HPDE6-E6E7 (cell line): ENCODE measurements around the gene PDE4B.
"Not testable (repeated sequence)": the region's sequence is repeated elsewhere in the genome, so short reads cannot be mapped to it uniquely, and the experiment has no call there.

Experiments
- DNase-seq: peaks from one replicate; pipeline ENCODE4 v3.0.0; 2011; ENCODE audit warnings: missing footprints; ENCODE audit errors: extremely low spot score

PDE4B gene

DNA sequence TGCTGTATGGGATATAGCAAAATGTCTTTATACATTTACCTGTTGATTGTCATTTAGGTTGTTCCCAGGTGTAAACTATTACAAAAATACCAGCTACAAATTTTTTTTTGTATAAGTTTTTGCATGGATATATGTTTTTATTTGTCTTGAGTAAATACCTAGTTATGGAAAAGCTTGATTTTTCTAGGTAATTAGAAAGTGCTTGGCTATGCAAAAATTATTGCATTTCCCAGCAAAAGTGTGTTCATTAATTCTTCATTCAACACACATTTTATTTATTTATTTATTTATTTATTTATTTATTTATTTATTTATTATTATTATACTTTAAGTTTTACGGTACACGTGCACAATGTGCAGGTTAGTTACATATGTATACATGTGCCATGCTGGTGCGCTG lies 22.1 kb downstream of the PDE4B start:
- DNase-seq = no peak

- DNase-seq = no peak
Measured at GRCh38 chr1:65817891-65818290, 25.2 kb downstream of the PDE4B start.

DNA sequence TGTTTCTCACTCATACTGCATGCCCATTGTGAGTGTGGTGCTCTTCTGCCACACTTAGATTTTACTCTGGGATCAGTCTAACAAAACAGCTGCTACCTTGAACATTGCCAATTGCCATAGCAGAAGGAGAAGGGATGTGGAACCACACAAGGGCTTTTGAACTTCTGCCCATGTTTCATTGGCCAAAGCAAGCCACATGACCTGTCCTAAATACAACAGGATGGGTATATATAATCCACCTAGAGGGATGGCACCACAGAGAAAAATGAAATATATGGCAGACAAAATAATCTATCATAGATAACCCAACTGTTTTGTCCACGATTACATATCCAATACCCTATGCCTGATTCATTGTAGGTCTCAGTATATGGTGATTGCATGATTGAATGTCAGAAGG lies 26.3 kb downstream of the PDE4B start:
- DNase-seq = no peak

- no peak for DNase-seq
Measured at GRCh38 chr1:65820983-65821382, 28.3 kb downstream of the PDE4B start.

GRCh38 chr1:65821386-65821785 lies 28.7 kb downstream of the PDE4B start:
- no peak for DNase-seq

- no peak for DNase-seq
Measured at GRCh38 chr1:65824103-65824502, 31.4 kb downstream of the PDE4B start.

- no peak for DNase-seq
Measured at GRCh38 chr1:65825741-65826140, 33.0 kb downstream of the PDE4B start.

DNA sequence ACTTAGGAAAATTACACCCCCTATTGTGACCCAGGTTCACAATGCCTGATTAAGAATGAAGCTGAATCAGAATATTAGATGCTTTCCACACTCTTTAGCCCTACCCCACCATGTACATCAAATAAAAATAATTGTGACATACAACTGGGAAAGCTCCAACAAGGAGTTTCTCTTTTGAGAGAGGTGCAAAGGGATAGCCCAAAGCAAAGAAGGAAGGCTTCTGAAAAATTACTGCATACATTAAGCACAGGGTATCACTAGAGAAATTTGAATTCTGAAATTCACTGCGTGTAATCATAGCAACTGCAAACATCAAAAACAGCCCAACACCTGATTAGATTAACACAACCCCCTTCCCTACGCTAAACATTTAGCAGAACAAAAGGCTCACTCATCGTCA lies 34.1 kb downstream of the PDE4B start:
- DNase-seq = no peak

DNA sequence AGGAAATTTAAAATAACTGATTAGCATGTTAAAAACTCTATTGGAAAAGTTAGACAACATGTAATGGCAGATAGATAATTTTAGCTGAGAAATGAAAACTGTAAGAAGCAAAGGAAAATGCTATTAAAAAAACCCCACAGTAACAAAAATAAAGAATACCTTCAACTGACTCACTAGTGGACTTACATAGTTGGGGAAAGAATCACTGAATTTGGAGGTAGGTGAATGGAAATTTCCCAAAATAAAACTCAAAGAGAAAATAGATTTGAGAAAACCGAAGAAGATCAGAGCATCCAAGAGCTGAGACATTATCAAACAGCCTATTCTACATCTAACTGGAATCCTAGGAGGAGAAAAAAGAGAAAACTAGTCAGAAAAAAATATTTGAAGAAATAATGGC lies 34.7 kb downstream of the PDE4B start:
- DNase-seq = no peak

- no peak for DNase-seq
Measured at GRCh38 chr1:65830306-65830705, 37.6 kb downstream of the PDE4B start.

DNA sequence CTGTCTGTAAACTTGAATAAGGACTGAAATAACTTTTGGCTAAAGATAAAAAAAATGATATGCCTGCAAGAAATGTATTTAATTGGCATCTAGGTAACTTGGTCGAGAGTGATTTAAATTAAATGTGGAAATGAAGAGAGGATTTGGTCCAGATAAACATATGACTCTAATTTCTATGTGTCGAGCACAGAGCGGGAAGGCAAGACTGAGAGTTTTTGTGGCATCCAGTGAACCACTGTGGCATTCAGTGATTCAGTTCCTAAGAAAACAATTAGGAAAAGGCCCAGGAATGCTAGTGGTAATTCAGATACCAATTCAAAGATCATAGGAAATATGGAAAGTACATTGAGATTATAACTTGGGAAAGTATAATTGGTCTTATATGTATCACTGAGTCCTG lies 39.6 kb downstream of the PDE4B start:
- no peak for DNase-seq

DNA sequence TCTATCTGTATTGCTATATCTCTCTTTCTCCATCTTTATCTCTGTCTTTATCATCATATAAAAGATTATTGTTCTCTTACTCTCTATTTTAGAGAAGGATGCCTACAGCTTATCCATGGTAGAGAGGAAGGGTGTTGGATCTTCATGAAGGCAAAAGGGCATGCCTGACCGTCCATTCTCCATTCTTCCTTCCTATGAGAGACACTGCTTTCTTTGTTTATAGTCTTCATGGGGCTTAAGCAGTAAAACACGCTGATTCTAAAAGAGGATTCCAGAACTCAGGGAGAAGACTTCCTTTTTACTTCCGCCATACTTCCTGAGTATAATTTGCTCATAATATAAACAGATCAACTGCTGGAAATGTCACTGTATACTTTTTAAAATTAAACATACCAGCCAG lies 44.0 kb downstream of the PDE4B start:
- DNase-seq = no peak

GRCh38 chr1:65840683-65841082 lies 48.0 kb downstream of the PDE4B start:
- no peak for DNase-seq

DNA sequence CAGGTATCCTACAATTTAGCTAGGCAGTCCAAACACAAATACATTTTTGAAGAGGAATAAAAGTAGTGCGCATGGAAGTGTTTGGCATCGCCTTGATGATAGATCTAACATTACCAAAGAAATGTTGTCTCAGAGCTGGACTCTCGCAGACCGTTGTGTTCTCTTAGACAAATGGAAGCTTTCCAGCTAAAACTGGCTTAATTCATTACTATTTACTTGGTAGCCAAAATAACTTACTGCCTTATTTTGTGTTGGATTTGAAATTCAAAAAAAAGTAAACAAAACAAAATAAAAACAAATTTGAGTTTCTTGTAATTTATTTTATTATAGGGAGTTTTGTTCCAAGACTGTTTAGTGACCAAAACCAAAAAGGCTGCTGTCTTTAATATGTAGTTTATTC lies 51.6 kb downstream of the PDE4B start:
- DNase-seq = no peak

DNA sequence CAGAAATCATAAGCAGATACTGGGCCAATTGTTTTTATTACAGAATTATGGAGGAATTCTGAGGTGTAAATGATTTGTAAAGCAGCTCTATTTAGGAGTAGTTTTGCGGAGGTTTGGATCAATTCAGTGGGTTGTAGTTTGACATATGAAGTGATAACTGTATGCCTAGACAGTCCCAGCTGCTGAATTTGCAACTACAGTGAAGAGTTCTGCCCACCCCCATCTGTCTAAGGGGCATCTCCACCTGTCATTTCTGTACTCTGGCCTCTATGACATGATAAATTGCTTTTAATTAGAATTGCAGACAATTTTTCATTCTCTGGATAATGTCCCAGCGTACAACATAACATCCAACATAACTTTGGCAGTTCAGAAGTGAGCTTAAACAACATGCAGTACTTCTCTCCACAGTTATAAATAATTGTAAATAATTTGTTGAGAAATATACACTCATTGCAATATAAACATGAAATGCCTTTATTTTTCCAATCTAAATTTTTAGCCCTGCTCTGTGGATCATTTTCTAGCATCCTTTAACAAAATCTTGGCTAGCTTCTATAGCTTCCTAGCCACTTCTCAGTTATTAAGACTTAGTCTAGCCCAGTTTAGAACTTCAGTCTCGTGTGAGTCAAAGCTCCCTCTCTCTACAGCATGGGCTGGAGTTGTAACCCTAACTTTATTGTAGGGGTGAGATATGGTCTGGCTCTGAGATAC lies 52.3 kb downstream of the PDE4B start:
- no peak for DNase-seq

GRCh38 chr1:65845535-65846060 lies 52.9 kb downstream of the PDE4B start:
- no peak for DNase-seq

DNA sequence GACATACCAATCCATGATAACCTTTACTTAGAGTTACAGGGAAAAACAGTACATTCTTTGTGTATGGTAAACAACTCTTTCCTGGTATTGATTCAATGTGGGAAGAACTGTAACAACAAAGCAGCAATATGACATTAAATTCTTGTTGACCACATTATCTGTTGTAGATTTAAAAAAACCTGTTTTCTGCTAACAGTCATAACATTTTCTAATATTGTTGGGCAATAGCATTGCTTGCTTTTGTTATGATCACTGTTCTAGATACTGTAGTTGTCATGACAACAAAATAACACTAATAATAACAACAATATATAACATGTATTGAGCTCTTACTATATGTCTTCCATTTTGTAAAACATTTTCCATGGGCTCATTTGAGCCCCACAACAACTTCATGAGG lies 54.2 kb downstream of the PDE4B start:
- DNase-seq = no peak

DNA sequence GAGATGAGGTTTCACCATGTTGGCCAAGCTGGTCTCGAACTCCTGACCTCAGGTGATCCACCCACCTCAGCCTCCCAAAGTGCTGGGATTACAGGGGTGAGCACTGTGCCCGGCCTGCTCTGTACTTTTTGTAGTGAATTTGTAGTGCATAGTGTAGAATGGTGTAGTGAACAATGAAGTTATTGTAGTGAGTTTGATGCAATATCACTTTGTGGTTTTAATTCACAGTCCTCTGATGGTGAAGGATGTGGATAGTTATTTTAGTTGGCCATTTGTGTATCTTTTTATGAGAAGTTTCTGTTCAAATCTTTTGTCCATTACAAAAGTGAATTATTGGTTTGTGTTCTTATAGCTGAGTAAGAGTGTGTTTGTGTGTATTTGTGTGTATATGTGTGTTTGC lies 57.6 kb downstream of the PDE4B start:
- DNase-seq = no peak

DNA sequence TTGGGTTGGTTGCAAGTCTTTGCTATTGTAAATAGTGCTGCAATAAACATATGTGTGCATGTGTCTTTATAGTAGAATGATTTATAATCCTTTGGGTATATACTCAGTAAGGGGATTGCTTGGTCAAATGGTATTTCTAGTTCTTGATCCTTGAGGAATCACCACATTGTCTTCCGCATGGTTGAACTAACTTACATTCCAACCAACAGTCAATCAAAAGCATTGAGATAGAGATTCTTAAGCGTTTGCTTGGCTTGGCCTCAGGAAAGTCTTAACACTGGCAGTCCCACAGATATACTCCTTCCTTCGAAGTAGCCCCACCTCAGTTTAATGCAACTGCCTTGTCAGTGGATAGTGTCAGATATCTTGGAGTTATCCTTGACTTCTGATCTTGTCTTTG lies 63.9 kb downstream of the PDE4B start:
- DNase-seq = not testable (repeated sequence)

DNA sequence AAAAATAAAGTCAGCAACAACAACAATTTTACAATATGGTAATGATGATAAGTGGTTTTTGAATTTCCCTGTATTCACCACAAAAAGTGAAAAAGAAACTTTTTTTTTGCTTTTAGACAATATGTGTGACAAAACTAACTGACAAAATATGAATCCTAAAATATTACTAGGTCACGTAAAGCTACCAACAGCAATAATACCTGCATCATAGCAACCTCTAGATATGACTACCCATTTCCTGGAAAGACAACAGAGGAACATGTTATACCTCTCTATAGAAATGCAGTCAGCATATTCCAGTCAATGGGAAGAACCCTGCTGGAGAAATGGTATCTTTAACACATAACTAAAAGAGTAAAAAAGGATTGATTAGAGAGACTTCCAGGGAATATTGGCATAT lies 73.7 kb downstream of the PDE4B start:
- no peak for DNase-seq

- DNase-seq = no peak
Measured at GRCh38 chr1:65872301-65872700, 79.6 kb downstream of the PDE4B start.

DNA sequence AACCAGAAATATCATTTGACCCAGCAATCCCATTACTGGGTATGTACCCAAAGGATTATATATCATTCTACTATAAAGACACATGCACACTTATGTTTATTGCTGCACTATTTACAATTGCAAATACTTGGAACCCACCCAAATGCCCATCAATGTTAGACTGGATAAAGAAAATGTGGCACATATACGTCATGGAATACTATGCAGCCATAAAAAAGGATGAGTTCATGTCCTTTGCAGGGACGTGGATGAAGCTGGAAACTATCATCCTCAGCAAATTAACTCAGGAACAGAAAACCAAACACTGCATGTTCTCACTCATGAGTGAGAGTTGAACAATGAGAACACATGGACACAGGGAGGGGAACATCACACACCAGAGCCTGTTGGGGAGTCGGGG lies 85.6 kb downstream of the PDE4B start:
- not testable (repeated sequence) for DNase-seq

GRCh38 chr1:65880611-65881010 lies 87.9 kb downstream of the PDE4B start:
- DNase-seq = no peak

- no peak for DNase-seq
Measured at GRCh38 chr1:65881067-65881594, 88.4 kb downstream of the PDE4B start.
